Measurements from ENCODE around the gene RXRB. TPM values are rescaled to one million over a fixed set of nuclear protein-coding genes. Genes with fewer than 3 reads are reported as not detected.
"Not testable (repeated sequence)": the region's sequence is repeated elsewhere in the genome, so short reads cannot be mapped to it uniquely, and the experiment has no call there.

The RXRB gene
- polyA plus RNA-seq, 1 donor = 42.0 TPM

GRCh38 chr6:33160728-33161344 is 39.6 kb downstream of the RXRB start:
- peak; percentile 70 for DNase-seq

GRCh38 chr6:33160096-33160495 is 40.4 kb downstream of the RXRB start:
- no peak for DNase-seq

DNA sequence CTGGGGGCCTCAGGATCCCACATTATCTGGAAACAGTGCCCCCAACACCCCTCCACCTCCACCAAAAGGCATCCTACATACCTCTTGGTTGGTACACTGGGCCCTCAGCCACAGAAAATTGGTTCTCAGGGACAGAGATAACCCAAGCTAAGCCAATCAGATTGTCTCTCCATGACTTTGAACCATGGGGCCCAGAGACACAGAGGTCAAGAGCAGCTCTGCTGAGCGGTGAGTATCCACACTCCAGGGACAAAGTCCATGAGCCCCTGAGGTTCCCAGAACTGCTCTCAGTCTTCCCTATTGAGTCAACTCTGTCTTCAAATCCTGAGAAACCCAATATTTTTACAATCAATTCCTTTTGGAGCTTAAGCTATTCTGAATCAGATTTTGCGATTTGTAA is 43.5 kb downstream of the RXRB start:
- no peak for DNase-seq

DNA sequence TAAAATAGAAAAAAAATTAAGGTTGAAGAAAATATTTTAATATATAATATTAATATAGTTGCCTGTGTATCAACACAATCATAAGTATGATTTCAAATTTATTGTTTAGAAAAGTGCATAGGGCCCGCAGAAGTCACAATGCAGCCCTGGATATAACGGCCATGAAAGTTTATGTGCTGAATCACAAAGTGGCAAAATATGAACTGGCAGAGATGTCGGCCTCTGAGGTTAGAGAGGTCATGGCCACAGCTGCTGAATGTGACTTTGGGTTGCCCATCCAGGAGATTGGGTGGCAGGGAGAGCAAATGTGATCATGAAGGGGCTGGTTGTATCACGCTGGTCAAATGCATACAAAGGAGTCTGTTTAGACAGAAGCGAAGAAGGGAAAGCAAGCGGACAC is 43.9 kb downstream of the RXRB start:
- DNase-seq = no peak

DNA sequence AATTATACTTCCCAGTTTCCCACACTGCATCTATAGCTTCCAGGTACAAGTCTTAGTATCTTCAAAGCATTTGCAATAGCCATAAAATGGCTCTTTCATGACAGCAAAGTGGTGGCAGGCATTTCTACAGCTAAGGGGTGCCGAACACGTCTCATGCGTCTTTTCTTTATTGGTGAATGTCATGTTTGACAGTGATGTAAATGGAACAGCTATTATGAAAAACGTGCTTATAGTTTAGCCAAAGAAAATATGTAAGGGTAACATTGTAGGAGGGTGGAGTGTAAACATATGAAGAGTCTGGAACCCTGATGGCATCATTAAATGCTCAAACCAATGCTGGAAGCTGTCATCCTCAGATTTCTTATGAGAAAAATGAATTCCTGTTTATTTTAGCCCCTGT is 46.1 kb downstream of the RXRB start:
- no peak for DNase-seq

DNA sequence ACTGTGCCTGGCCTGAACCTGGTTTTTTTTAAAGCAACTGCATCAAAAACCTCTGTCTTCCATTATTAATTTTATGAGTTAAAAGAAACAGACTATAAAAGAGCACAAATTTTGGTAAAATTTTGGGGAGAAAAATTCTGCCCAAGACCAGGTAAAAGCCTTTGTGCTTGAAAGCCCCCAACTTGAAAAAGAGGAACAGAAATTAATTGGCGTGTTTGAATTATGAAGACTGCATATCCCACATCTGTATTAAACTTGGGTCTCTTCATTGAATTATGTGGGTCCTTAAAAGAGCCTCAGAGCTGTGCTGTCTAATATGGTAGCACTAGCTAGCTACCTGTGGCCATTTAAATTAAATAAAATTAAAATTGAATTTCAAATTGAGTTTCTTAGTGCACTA is 49.4 kb downstream of the RXRB start:
- DNase-seq = no peak

GRCh38 chr6:33150560-33150959 is 49.9 kb downstream of the RXRB start:
- DNase-seq = not testable (repeated sequence)

DNA sequence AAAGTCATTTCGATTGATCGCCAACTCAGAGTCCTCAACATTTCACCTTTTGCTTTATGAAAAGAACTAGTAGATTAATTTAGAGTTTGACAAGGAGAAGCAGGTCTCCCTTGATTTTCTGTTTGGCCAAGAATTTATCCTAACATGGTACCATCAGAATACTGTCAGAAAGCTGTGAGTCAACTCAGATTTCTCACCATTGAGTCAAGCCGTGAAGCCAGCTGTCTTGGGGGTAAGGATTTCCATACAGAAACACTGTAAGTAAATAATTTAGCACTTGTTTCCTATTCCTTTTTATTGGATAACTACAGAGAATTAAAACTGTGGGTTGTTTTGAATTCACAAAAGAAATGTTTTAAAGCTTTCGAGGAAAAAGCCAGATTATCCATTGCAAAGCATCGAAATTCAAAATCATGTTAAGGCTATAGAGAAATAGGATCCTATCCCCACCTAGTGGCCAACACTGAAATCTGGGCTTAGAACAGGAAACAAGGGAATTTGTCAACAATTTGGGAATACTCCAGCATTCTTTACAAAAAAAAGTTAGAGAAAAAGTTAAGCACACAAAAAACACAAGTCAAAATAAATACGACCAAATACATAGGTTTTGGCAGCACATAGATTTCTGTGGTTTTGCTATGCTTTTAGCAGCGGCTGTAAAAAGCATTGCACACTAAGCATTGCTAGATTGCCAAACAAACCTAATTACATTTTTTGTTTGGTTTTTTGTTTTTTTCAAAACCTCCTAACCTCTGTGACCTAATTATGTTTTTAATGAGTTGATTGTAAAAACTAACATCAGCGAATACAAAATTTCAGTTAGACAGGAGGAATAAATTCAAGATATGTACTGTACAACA is 52.4 kb downstream of the RXRB start:
- DNase-seq = peak; percentile 55

GRCh38 chr6:33144373-33144772 is 56.1 kb downstream of the RXRB start:
- DNase-seq = no peak

Other genes with a start within 250 kb of the RXRB start
- 9.5 TPM for gene HLA-DMA, start 247.6 kb downstream of the RXRB start, polyA plus RNA-seq (ENCODE audit: insufficient read length)
- gene BRD2, start 232.1 kb downstream of the RXRB start, polyA plus RNA-seq (ENCODE audit: insufficient read length) = 160 TPM
- 1.8 TPM for gene HLA-DOA, start 191.1 kb downstream of the RXRB start, polyA plus RNA-seq (ENCODE audit: insufficient read length)
- 34.8 TPM for gene HLA-DPA1, start 127.0 kb downstream of the RXRB start, polyA plus RNA-seq (ENCODE audit: insufficient read length)
- 19.2 TPM for gene HLA-DPB1, start 124.7 kb downstream of the RXRB start, polyA plus RNA-seq (ENCODE audit: insufficient read length)
- 49.7 TPM for gene COL11A2, start 8.2 kb downstream of the RXRB start, polyA plus RNA-seq (ENCODE audit: insufficient read length)
- gene SLC39A7, start 202 bp upstream of the RXRB start, polyA plus RNA-seq (ENCODE audit: insufficient read length) = 65.8 TPM
- gene HSD17B8, start 4.0 kb upstream of the RXRB start, polyA plus RNA-seq (ENCODE audit: insufficient read length) = 11.5 TPM
- 36.0 TPM for gene RING1, start 7.8 kb upstream of the RXRB start, polyA plus RNA-seq (ENCODE audit: insufficient read length)
- 47.3 TPM for gene VPS52, start 71.2 kb upstream of the RXRB start, polyA plus RNA-seq (ENCODE audit: insufficient read length)
- gene RPS18, start 71.4 kb upstream of the RXRB start, polyA plus RNA-seq (ENCODE audit: insufficient read length) = 4,638 TPM
- gene B3GALT4, start 76.5 kb upstream of the RXRB start, polyA plus RNA-seq (ENCODE audit: insufficient read length) = 2.2 TPM
- 58.4 TPM for gene WDR46, start 88.6 kb upstream of the RXRB start, polyA plus RNA-seq (ENCODE audit: insufficient read length)
- 41.2 TPM for gene PFDN6, start 88.9 kb upstream of the RXRB start, polyA plus RNA-seq (ENCODE audit: insufficient read length)
- 63.4 TPM for gene RGL2, start 98.3 kb upstream of the RXRB start, polyA plus RNA-seq (ENCODE audit: insufficient read length)
- gene TAPBP, start 113.4 kb upstream of the RXRB start, polyA plus RNA-seq (ENCODE audit: insufficient read length) = 24.6 TPM
- 16.3 TPM for gene ZBTB22, start 117.1 kb upstream of the RXRB start, polyA plus RNA-seq (ENCODE audit: insufficient read length)
- 25.9 TPM for gene DAXX, start 122.3 kb upstream of the RXRB start, polyA plus RNA-seq (ENCODE audit: insufficient read length)
- 18.1 TPM for gene KIFC1, start 191.2 kb upstream of the RXRB start, polyA plus RNA-seq (ENCODE audit: insufficient read length)
- gene PHF1, start 210.3 kb upstream of the RXRB start, polyA plus RNA-seq (ENCODE audit: insufficient read length) = 46.7 TPM
- gene CUTA, start 217.4 kb upstream of the RXRB start, polyA plus RNA-seq (ENCODE audit: insufficient read length) = 153 TPM
- gene SYNGAP1, start 219.4 kb upstream of the RXRB start, polyA plus RNA-seq (ENCODE audit: insufficient read length) = 30.5 TPM

All from hindlimb muscle (tissue), 1 donor.